GM12872 (cell line): Measurements from ENCODE around the gene C6orf15.

Experiments
- CTCF ChIP-seq: IDR thresholded peaks from 3 replicates; pipeline ENCODE4 v1.5.1; 2011; ENCODE audit warnings: low read depth, mild to moderate bottlenecking, low read length, moderate library complexity; ENCODE audit not compliant: insufficient read depth

C6orf15 gene

DNA sequence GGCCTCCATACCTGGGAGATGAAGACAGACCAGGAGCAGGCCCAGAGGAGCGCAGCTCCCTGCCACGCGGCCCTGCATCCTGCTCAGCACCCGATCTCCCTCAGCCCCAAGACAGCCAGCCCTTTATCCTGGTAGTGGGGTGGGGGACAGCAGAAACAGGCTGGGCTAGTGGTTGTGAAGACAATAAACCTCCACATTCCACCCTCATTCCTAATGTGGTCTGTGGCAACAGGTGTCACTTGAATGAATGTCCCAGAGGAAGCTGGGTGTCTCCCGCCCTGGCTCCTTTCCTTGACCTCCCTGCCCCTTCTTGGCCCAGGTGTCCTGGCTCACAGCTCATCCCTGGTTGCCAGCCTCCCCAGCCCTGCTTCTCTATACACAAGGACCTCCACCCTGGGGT, at the start of gene C6orf15:
Gene C6orf15 (minus strand): TSS at position 98 of the 400 bp plus-strand sequence. CDS start 20 bp downstream, at position 78.
- no peak for TF ChIP-seq CTCF

- no peak for TF ChIP-seq CTCF
These were observed 49.1 kb upstream of the C6orf15 start for GRCh38 chr6:31161216-31162126.

DNA sequence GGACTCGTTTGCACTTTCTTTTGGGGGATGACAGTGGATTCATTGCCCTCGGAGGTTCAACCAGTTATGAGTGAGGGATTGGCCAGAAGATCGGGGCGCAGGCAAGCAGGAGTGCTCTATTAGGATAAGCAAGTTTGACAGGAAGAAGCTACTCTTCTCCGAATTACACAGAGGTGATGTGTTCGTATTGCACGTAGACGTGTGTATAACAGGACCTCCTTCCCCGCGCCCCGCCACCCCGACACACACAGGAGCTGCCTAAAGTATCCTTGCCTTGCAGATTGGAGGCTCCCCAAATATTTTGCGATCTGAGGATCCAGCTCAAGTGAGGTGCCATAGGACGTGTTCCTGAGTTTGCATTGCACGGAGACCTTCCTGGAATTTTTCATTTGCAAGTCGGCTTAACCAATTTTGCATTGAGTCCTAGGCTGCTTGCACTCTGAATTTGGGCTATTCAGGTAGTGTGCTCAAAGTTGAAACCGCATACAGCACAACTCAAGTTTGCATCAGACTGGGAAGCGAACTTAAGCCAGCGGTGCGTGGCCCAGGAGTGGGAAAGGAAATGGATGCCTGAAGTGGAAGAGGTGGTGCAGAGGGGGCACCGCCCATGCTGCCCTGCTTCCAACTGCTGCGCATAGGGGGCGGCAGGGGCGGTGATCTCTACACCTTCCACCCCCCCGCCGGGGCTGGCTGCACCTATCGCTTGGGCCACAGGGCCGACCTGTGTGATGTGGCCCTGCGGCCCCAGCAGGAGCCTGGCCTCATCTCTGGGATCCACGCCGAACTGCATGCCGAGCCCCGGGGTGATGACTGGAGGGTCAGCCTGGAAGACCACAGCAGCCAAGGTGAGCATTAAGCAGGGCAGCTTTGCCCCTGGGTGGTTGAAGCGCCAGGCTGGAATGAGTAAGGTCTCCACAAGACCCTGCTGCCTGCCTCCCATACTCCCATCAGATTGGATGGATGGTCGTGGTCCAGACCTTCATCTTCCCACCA, 46.8 kb upstream of the C6orf15 start:
- peak; percentile 42 for TF ChIP-seq CTCF

- no peak for TF ChIP-seq CTCF
These were observed 45.9 kb upstream of the C6orf15 start, which contains the start of gene TCF19 for GRCh38 chr6:31158140-31158862. Gene TCF19 (plus strand): TSS chr6:31158589. CDS start chr6:31159470, 881 bp downstream.

DNA sequence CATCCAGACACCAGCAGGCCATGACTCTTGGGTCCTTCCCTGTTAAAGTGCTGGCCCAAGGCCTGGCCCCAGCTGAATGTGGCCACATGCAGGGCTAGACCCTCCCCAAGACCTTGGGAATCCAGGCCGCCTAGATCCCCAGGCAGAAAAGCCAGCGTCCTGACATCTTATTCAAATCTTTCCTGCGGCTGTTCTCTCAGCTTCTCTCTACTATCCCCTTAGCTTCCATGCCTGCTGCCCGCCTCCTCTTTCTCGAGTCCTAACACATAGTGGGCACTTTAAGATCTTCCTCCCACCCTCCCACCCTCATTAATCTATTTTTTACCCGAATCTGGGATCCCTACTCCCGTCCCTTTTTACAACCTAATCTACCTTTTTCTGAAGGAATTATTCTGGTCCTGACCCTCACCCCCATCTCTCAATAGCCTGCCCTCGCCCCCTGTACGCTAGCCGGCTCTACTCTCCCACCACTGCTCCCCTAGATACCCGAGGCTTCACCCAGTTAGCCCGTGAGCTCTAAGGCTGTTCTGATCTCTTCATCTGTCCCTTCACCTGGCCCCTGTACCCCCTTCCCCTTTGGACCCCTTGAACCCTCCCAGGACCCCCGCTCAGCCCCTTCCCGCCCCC, 45.3 kb upstream of the C6orf15 start, which contains the start of gene CCHCR1:
Gene CCHCR1 (minus strand): TSS at position 290 of the 627 bp plus-strand sequence. CDS start 202 bp downstream, at position 88.
- no peak for TF ChIP-seq CTCF

DNA sequence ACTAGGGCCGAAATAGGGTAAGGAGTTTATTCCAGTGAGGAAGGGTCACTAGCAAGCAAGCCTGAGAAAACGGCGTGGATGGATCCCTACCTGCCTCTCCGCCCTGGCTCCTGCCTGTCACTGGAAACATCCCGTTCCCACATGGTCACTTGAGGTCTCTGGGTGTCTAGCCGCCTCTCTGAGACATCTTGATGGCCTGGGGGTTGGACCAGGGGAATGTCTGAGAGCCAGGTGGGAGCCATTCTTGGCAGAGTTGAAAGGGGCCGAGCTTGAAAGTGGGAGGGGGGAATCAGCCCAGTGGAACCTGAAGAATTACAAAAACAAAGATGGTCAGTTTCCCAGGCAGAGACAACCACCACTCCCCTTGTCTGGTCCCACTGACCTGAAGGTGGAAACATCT, 44.3 kb upstream of the C6orf15 start:
- no peak for TF ChIP-seq CTCF
